ENCODE measurements around the gene NKX2-1.

NKX2-1 gene

GRCh38 chr14:36522972-36523715 lies 3.1 kb upstream of the NKX2-1 start:
- Histone ChIP-seq H3K27me3 (replicated peaks; ENCODE audit: control insufficient read depth, insufficient read depth, low read length) (no peaks in the 10 kb centered on the region), H3K36me3 (ENCODE audit: control insufficient read depth, insufficient read depth, low read length) (no peaks in the 10 kb centered on the region), H3K4me3 (replicated peaks; ENCODE audit: low read depth, low read length) (no peak overlapping the region)
- no peak for DNase-seq (ENCODE audit: extremely low read depth, insufficient read length)
- TF ChIP-seq CTCF (IDR thresholded peaks at IDR 0.05; ENCODE audit: insufficient read depth, low read length, poor library complexity, severe bottlenecking), result no peak

- Histone ChIP-seq H3K4me3 (replicated peaks; ENCODE audit: low read depth, low read length) (no peak overlapping the region), H3K27me3 (replicated peaks; ENCODE audit: control insufficient read depth, insufficient read depth, low read length) (no peaks in the 10 kb centered on the region), H3K36me3 (ENCODE audit: control insufficient read depth, insufficient read depth, low read length) (no peaks in the 10 kb centered on the region)
- no peak for TF ChIP-seq CTCF (IDR thresholded peaks at IDR 0.05; ENCODE audit: insufficient read depth, low read length, poor library complexity, severe bottlenecking)
- no peak for DNase-seq (ENCODE audit: extremely low read depth, insufficient read length)
These were observed 2.4 kb upstream of the NKX2-1 start for GRCh38 chr14:36522347-36522971.

GRCh38 chr14:36521598-36522345 lies 1.7 kb upstream of the NKX2-1 start:
- no peaks in the 10 kb centered on the region for H3K27me3 ChIP-seq (replicated peaks; ENCODE audit: control insufficient read depth, insufficient read depth, low read length)
- no peak for DNase-seq (ENCODE audit: extremely low read depth, insufficient read length)
- H3K36me3 ChIP-seq (ENCODE audit: control insufficient read depth, insufficient read depth, low read length), result no peaks in the 10 kb centered on the region
- no peak for TF ChIP-seq CTCF (IDR thresholded peaks at IDR 0.05; ENCODE audit: insufficient read depth, low read length, poor library complexity, severe bottlenecking)
- H3K4me3 ChIP-seq (replicated peaks; ENCODE audit: low read depth, low read length), result no peak overlapping the region

GRCh38 chr14:36520601-36521525 lies 831 bp upstream of the NKX2-1 start:
- no peak for DNase-seq (ENCODE audit: extremely low read depth, insufficient read length)
- Histone ChIP-seq H3K27me3 (replicated peaks; ENCODE audit: control insufficient read depth, insufficient read depth, low read length) (no peaks in the 10 kb centered on the region), H3K4me3 (replicated peaks; ENCODE audit: low read depth, low read length) (no peak overlapping the region), H3K36me3 (ENCODE audit: control insufficient read depth, insufficient read depth, low read length) (no peaks in the 10 kb centered on the region)
- no peak for TF ChIP-seq CTCF (IDR thresholded peaks at IDR 0.05; ENCODE audit: insufficient read depth, low read length, poor library complexity, severe bottlenecking)

Data from GM06990 (cell line).